ENCODE data around the gene RNF223. TPM values are rescaled to one million over a fixed set of nuclear protein-coding genes. Genes with fewer than 3 reads are reported as not detected.

The RNF223 gene
- total and polyA plus RNA-seq, 2 donors (not counting 3 experiments of a cell fraction or from before 2014, with no cell fraction given): not detected

GRCh38 chr1:1035291-1035943, 38.7 kb downstream of the RNF223 start:
- ChIA-PET POLR2A (no interaction called here), CTCF (interaction anchor here (0.8 kb wide), 1 partner anchor 256 kb away, joined by 3 read pairs; no protein-coding TSS in a partner anchor)
- Histone ChIP-seq H4K20me1 (replicated peaks; ENCODE audit: control insufficient read depth, extremely low read depth, insufficient read depth, low read length) (no peaks in the 10 kb centered on the region), H3K27ac (ENCODE audit: insufficient read depth, low read depth, low read length) (no peak overlapping the region), H3K4me3 (replicated peaks in 1 of 3; ENCODE audit: insufficient read depth in 1 of 3, low read depth in 1 of 3, low read length in 3 of 3) (no peak overlapping the region), H3K4me1 (ENCODE audit: control insufficient read depth, extremely low read depth, insufficient read depth, low read length) (peaks cover 6% of the 10 kb centered on the region), H3K9ac (replicated peaks; ENCODE audit: extremely low read depth, insufficient read depth, low read length) (no peak overlapping the region), H2AFZ (ENCODE audit: low read depth, low read length) (no peak overlapping the region), H3K4me2 (ENCODE audit: insufficient read depth, low read length) (no peak overlapping the region), H3K27me3 (ENCODE audit: control insufficient read depth in 2 of 2, insufficient read depth in 2 of 2, low read length in 2 of 2) (no peaks in the 10 kb centered on the region), H3K36me3 (ENCODE audit: control insufficient read depth in 2 of 2, extremely low read depth in 1 of 2, insufficient read depth in 2 of 2, low read length in 2 of 2) (peaks cover 0 to 10% of the 10 kb centered on the region in 2 experiments), H3K79me2 (ENCODE audit: control insufficient read depth, insufficient read depth, low read length) (no peaks in the 10 kb centered on the region), H3K9me3 (replicated peaks; ENCODE audit: control insufficient read depth, insufficient read depth, low read length) (no peaks in the 10 kb centered on the region), H3K9me1 (replicated peaks; ENCODE audit: control insufficient read depth, extremely low read depth, insufficient read depth, low read length) (no peaks in the 10 kb centered on the region)
- DNase-seq (ENCODE audit: low read depth, low spot score) (no peak), FAIRE-seq (no peak)
- dilution Hi-C loops (cut with MboI; ENCODE audit: extremely low pct_ligation_motif_present, low sequenced_read_pairs) (no loop called here), intact Hi-C loops (cut with micrococcal nuclease) (no loop called here)
- no TSS peak for BruUV-seq (replicated peaks)
- TF ChIP-seq, protein P1, sequence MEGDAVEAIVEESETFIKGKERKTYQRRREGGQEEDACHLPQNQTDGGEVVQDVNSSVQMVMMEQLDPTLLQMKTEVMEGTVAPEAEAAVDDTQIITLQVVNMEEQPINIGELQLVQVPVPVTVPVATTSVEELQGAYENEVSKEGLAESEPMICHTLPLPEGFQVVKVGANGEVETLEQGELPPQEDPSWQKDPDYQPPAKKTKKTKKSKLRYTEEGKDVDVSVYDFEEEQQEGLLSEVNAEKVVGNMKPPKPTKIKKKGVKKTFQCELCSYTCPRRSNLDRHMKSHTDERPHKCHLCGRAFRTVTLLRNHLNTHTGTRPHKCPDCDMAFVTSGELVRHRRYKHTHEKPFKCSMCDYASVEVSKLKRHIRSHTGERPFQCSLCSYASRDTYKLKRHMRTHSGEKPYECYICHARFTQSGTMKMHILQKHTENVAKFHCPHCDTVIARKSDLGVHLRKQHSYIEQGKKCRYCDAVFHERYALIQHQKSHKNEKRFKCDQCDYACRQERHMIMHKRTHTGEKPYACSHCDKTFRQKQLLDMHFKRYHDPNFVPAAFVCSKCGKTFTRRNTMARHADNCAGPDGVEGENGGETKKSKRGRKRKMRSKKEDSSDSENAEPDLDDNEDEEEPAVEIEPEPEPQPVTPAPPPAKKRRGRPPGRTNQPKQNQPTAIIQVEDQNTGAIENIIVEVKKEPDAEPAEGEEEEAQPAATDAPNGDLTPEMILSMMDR (IDR thresholded peaks at IDR 0.05; ENCODE audit: extremely low read depth in 1 of 2, insufficient read depth in 1 of 2, low read depth in 1 of 2, low read length in 2 of 2): no peak
- no peak for TF ChIP-seq MAX (IDR thresholded peaks at IDR 0.05; ENCODE audit: insufficient read depth, insufficient read length)
- TF ChIP-seq POLR2AphosphoS5 (IDR thresholded peaks at IDR 0.05; ENCODE audit: insufficient read depth, low read depth, low read length): no peak
- no peak for TF ChIP-seq MYC (IDR thresholded peaks at IDR 0.05; ENCODE audit: low read depth, low read length)
- no peak for TF ChIP-seq JUN (IDR thresholded peaks at IDR 0.05; ENCODE audit: borderline replicate concordance, insufficient read depth, insufficient read length, low read depth)
- TF ChIP-seq POLR2A (IDR thresholded peaks at IDR 0.05; ENCODE audit: low read depth, low read length): no peak
- TF ChIP-seq FOS (IDR thresholded peaks at IDR 0.05; ENCODE audit: borderline replicate concordance, insufficient read depth, low read length): no peak
- TF ChIP-seq GATA2 (IDR thresholded peaks at IDR 0.05; ENCODE audit: insufficient read depth, insufficient read length, low read depth, low read length): no peak
- TF ChIP-seq EZH2 (IDR thresholded peaks at IDR 0.05; ENCODE audit: borderline replicate concordance, low read depth, low read length, severe bottlenecking): no peak
